Neural cell (in vitro differentiated cells): ENCODE results near the gene DOK6.

Source experiments
- CTCF ChIP-seq: fragments of 450-650 bp; IDR thresholded peaks from 2 replicates; pipeline ENCODE4 v1.5.1; 2014; ENCODE audit warnings: antibody characterized with exemption, mild to moderate bottlenecking, moderate library complexity; ENCODE audit not compliant: poor library complexity, severe bottlenecking
- EP300 ChIP-seq: fragments of 450-650 bp; conservative IDR thresholded peaks from 2 replicates; pipeline ENCODE4 v1.6.1; 2014; ENCODE audit warnings: antibody characterized with exemption, mild to moderate bottlenecking, moderate library complexity; ENCODE audit not compliant: poor library complexity, severe bottlenecking
- EZH2 ChIP-seq: fragments of 200-600, 300-800 bp; shearing (Covaris generic), sonication (generic); IDR thresholded peaks from 2 replicates; pipeline ENCODE4 v1.6.1; 2014; ENCODE audit warnings: antibody characterized with exemption, low read length, borderline replicate concordance, mild to moderate bottlenecking; ENCODE audit not compliant: insufficient read depth, poor library complexity, severe bottlenecking
- MXI1 ChIP-seq: fragments of 450-650 bp; conservative IDR thresholded peaks from 2 replicates; pipeline ENCODE4 v1.6.1; 2014; ENCODE audit warnings: antibody characterized with exemption, mild to moderate bottlenecking; ENCODE audit not compliant: poor library complexity, severe bottlenecking
- POLR2AphosphoS5 ChIP-seq: IDR thresholded peaks from 2 replicates; pipeline ENCODE4 v1.6.1; 2012
- RAD21 ChIP-seq: fragments of 450-650 bp; conservative IDR thresholded peaks from 2 replicates; pipeline ENCODE4 v1.6.1; 2014; ENCODE audit warnings: antibody characterized with exemption, mild to moderate bottlenecking, moderate library complexity
- SMC3 ChIP-seq: fragments of 450-650 bp; conservative IDR thresholded peaks from 2 replicates; pipeline ENCODE4 v1.6.1; 2014; ENCODE audit warnings: antibody characterized with exemption, mild to moderate bottlenecking, moderate library complexity; ENCODE audit not compliant: poor library complexity
- TAF1 ChIP-seq: IDR thresholded peaks from 2 replicates; pipeline ENCODE4 v1.6.1; 2012; ENCODE audit warnings: low read depth
- TF ChIP-seq, protein P1 (sequence below): IDR thresholded peaks from 2 replicates; pipeline ENCODE4 v1.6.1; 2012; ENCODE audit warnings: borderline replicate concordance

GRCh38 chr18:69895066-69896047 is 494.7 kb downstream of the DOK6 start:
- TF ChIP-seq, protein P1, sequence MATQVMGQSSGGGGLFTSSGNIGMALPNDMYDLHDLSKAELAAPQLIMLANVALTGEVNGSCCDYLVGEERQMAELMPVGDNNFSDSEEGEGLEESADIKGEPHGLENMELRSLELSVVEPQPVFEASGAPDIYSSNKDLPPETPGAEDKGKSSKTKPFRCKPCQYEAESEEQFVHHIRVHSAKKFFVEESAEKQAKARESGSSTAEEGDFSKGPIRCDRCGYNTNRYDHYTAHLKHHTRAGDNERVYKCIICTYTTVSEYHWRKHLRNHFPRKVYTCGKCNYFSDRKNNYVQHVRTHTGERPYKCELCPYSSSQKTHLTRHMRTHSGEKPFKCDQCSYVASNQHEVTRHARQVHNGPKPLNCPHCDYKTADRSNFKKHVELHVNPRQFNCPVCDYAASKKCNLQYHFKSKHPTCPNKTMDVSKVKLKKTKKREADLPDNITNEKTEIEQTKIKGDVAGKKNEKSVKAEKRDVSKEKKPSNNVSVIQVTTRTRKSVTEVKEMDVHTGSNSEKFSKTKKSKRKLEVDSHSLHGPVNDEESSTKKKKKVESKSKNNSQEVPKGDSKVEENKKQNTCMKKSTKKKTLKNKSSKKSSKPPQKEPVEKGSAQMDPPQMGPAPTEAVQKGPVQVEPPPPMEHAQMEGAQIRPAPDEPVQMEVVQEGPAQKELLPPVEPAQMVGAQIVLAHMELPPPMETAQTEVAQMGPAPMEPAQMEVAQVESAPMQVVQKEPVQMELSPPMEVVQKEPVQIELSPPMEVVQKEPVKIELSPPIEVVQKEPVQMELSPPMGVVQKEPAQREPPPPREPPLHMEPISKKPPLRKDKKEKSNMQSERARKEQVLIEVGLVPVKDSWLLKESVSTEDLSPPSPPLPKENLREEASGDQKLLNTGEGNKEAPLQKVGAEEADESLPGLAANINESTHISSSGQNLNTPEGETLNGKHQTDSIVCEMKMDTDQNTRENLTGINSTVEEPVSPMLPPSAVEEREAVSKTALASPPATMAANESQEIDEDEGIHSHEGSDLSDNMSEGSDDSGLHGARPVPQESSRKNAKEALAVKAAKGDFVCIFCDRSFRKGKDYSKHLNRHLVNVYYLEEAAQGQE: no peak
- no peak for TF ChIP-seq CTCF
- no peak for TF ChIP-seq POLR2AphosphoS5
- TF ChIP-seq SMC3: no peak
- TF ChIP-seq RAD21: no peak
- TF ChIP-seq TAF1: no peak
- no peak for TF ChIP-seq EZH2
- TF ChIP-seq MXI1: no peak
- no peak for TF ChIP-seq EP300
